Endometrial microvascular endothelial cells (primary cell): Measurements from ENCODE around the gene CFAP100. TPM values are rescaled to one million over a fixed set of nuclear protein-coding genes. Genes with fewer than 3 reads are reported as not detected.

Experiments
- in situ Hi-C: cut with HindIII; loops from 2 replicates; pipeline ENCODE4 v1.10.0; 2017; ENCODE audit warnings: low sequenced_read_pairs, low pct_unique_long_range_greater_than_20kb; ENCODE audit errors: inconsistent ontology term
- total RNA-seq: library from RNA; depleted of rRNA; stranded (reverse); fragments of >200 nt; gene quantifications from one replicate; pipeline ENCODE4 v1.2.3, GENCODE V29; 2015; ENCODE audit errors: inconsistent ontology term

CFAP100 gene
- total RNA-seq, 1 donor from 2014 or later: not detected

DNA sequence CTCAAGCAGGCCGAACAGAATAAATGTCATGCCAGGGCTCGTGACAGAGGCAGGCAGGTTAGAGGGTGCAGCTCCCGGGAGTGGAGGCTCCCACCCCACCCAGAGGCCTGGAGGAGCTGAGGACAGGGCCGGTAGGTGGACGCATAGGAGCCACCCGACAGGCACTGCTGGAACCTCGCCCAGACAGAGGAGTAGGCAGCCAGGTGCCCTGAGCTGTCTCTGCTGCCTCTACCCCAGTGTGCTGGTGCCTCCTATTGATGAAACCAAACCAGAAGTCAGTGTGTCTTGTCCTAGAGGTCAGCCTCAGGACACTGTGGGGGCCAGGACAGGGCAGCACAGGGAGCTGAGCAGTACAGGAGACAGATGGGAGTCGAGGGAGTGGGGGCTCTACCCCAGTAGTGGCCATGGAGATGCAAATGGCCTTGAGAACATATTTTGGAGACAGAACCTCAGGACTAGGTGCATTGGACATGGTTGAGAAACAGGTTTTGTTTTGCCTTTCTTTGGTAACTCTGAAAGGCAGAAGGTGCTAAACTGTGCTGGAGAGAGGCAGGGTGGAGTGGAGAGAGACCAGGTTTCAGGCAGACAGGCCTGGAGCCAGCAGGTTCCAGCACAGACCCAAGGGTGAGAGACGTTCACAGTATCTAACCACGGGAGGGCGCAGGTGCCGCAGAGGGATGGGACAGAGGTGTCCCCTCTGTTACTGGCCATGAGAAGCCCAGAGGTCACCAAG, 22.1 kb upstream of the CFAP100 start:
- in situ Hi-C loops: no loop called here

- in situ Hi-C loops: no loop called here
These were observed 21.5 kb upstream of the CFAP100 start for GRCh38 chr3:126373146-126373613.

GRCh38 chr3:126373682-126374601, 20.8 kb upstream of the CFAP100 start:
- in situ Hi-C loops: no loop called here

GRCh38 chr3:126375835-126376331, 18.8 kb upstream of the CFAP100 start:
- in situ Hi-C loops: no loop called here

DNA sequence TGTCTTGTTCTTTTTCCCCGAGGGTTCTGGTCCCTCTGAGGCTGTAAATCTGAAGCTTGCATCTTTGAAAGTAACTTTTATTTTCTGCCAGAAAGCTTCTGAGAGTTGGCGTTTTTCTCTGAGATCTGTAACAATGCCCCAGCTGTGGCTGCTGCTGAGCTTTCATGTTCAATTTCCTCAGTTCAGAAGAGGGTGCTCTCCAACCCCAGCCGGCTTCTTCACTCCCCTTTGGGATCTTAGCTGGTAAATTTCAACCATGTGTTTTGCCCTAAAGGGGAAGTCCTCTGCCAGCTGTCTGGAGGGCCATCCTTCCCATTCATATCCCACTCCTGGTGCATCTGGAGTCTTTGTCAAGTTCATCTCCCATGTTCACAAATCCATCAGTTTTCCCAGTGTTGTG, 18.3 kb upstream of the CFAP100 start:
- in situ Hi-C loops: no loop called here

DNA sequence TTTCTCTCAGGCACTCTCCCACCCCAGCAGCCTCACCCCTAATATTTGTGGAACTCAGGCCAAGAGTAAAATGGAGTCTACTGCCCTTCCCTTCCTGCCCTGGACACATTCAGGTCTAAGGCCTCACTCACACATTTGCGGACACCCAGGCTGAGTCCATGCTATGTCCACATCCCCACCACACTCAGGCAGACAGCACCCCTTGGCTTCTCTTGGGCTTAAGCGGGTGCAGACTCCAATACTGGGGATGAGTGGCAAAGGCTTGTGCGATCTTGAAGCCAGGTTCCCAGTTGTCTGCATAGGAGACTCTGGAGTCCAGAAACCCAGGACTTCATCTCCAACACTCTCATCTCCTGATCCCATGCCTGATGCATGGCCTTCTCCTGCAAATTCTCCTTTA, 17.5 kb upstream of the CFAP100 start:
- in situ Hi-C loops: no loop called here

DNA sequence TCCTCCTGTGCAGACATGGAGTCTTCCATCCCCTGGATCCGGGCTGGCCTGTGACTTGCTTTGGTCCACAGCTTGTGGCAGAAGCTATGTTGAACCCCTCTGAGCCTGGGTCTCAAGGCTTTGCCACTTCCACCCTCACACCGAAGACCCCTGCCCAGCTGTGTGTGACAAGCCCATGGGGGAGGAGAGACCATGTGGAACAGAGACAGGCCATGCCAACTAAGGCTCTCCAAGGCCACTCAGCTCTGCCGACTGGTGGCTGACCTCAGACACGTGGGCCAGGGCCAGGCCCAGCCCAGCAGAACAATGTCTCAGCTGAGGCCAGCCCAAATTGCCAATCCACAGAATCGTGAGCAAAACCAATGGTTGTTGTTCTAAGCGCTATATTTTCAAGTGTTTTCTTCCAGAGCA, 16.4 kb upstream of the CFAP100 start:
- in situ Hi-C loops: no loop called here

DNA sequence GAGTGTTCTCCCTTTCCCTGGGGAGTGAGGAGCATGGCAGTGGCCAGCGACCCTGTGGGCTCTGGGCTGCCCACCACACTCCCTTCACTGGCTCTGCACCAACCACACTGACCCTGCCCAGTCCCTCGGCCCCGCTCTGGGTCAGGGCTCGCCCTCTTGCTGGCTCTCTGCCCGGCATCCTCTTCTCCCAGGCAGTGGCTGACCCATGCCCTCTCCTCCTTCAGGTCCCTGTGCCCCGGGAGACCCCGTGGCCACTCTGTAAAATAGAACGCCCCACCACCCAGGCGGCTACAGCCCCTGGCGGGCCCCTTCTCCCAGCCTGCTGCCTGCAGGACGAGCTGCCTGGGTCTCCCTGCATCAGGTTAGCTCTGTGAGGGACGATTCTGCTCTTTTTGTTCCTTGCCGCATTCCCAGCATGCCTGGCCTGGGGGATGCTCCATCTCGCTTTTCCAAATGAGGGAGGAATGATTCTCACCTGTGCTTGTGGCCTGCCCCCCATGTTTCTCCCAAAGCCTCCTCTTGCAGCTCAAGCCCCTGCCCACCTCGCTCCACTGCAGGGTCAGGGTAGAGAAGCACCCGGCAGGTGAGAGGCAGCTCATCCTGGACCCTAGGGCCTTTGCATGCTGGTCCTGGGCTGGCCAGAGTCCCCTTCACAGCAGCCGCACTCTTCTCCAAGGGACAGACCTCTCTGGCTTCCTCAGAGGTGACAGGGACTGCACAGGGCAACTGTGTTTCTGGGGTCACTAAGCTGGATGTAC, 14.5 kb upstream of the CFAP100 start:
- in situ Hi-C loops: no loop called here

GRCh38 chr3:126381966-126382365, 12.7 kb upstream of the CFAP100 start:
- in situ Hi-C loops: no loop called here

GRCh38 chr3:126389112-126389793, 5.5 kb upstream of the CFAP100 start:
- in situ Hi-C loops: no loop called here

DNA sequence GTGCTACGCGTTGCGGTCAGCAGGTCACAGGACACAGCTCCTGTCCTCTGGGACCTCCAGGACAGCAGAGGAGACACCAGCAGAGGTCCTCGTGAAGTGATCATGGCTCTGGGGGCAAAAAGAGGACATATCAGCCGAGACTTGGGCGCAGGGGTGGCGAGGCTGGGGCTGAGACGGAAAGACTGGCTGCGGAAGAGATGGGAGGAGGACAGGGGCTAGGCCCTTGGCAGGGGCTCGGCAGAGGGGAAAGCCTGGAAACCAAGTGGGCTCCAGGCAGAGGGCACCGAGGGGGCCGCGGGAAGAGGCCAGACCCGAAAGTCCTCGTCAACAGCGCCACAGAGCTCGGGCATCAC, 4.9 kb upstream of the CFAP100 start:
- in situ Hi-C loops: no loop called here

DNA sequence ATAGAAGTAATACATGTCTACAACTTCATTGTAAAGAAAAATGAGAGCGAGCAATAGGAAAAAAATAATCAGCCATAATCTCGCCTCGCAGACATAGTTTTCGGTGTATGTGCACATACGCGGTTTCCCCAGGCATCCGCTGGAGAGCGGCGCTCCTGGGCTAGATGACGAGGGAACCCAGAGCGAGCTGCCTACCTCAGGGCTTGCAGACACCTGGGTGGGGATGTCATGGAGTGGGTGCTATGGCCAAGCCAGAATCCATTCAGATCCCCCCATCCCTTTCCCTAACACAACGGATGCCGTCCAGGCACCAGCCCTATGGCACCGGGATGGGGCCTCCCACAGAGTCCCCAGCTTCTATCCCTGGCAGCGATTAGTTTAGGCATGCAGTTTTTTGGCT, 4.5 kb upstream of the CFAP100 start:
- in situ Hi-C loops: no loop called here

DNA sequence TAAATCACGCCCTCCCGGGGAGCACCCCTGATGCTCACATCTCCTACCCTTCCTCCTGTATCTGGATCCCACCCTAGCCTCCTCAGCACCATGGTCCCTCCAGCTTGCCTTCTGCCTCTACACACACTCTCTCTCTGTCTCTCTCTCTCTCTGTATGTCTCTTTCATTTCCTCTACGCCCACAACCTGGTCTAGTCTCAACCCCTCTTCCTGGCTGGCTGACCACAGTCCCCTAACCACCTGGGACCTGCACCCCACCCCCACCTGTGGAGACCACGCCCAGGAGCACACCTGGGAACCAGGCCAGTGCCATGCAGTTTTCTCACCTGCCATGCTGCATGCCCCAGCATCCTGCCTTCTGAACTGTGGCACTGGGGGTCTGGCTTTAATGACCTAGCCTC, 4.0 kb upstream of the CFAP100 start:
- in situ Hi-C loops: no loop called here

DNA sequence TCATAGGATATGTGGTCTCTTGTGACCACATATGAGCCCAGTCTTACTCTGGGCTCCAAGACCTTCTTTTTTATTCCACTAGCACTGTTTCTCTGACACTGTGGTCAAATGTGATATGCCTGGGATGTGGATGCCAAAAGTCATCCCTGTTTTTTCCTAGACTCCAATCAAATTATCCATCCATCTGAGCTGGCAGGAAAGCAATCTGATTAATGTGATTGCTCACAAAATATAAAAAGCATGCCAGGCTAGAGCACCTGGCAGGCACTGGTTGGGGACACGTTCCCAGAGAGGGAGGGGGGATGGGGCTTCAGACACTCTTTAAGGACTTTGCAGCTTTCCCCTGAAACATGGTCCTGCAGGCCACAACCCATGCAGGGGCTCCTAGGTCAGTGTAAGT, 3.1 kb upstream of the CFAP100 start:
- in situ Hi-C loops: no loop called here

- in situ Hi-C loops: no loop called here
These were observed 2.5 kb upstream of the CFAP100 start for GRCh38 chr3:126392246-126392645.

DNA sequence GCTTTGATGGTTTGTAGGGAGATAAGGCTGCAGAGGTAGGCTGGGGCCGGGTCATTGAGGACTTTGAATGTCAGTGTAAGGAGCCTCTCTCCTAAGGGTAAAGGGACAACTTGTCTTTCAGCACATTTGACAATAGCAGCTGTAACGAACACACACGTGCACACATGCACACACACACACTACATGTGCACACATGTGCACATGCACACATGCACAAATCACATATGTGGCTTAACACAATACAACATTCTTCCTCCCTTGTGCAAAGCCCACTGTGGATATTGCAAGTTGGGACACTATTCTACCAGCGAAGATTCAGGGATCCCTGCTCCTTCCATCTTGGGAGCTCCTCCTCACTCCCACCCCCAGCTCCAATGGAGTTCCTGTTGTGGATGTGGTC, 1.1 kb upstream of the CFAP100 start:
- in situ Hi-C loops: no loop called here

GRCh38 chr3:126394977-126395321, 240 bp downstream of the CFAP100 start:
- in situ Hi-C loops: no loop called here

DNA sequence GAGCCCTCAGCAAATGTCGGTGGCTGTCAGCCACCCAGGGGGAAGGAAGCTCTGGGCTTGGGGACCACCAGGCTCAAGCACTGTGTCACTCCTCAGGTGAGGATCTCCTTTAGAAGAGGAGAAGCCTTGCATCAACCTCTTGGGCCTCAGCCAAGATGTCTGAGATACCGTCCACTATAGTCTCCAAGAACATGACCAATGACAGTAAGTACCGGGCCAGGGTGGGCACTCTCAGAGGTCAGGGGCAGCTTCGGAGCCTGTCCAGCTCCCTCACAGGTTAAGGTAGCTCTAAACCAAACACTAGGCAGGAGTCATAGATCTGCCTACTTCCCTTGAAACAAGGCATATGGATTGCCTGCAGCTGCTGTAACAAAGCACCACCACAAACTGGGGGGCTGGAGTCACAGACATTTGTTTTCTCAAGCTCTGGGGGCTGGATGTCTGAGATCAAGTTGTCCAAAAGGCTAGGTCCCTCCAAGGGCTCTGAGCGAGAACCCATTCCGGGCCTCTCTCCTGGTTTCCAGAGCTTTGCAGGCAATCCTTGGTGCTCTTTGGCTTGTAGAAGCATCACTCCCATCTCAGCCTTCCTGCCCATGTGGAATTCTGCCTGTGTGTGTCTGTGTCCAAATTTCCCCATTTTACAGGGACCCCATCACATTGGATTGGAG, 1.3 kb downstream of the CFAP100 start:
- in situ Hi-C loops: no loop called here
